GM19023 (cell line): ENCODE measurements around the gene RPS6KL1.
A peak's percentile ranks its signal among the peaks of the same experiment; 100 is the strongest.

ENCODE experiments used
- ATAC-seq: cut with Tn5 transposase; IDR thresholded peaks from one replicate; pipeline ENCODE4 v1.9.1; 2021; ENCODE audit warnings: mild to moderate bottlenecking, moderate library complexity; ENCODE audit not compliant: unreplicated experiment

Gene RPS6KL1, protein sequence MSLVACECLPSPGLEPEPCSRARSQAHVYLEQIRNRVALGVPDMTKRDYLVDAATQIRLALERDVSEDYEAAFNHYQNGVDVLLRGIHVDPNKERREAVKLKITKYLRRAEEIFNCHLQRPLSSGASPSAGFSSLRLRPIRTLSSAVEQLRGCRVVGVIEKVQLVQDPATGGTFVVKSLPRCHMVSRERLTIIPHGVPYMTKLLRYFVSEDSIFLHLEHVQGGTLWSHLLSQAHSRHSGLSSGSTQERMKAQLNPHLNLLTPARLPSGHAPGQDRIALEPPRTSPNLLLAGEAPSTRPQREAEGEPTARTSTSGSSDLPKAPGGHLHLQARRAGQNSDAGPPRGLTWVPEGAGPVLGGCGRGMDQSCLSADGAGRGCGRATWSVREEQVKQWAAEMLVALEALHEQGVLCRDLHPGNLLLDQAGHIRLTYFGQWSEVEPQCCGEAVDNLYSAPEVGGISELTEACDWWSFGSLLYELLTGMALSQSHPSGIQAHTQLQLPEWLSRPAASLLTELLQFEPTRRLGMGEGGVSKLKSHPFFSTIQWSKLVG

DNA sequence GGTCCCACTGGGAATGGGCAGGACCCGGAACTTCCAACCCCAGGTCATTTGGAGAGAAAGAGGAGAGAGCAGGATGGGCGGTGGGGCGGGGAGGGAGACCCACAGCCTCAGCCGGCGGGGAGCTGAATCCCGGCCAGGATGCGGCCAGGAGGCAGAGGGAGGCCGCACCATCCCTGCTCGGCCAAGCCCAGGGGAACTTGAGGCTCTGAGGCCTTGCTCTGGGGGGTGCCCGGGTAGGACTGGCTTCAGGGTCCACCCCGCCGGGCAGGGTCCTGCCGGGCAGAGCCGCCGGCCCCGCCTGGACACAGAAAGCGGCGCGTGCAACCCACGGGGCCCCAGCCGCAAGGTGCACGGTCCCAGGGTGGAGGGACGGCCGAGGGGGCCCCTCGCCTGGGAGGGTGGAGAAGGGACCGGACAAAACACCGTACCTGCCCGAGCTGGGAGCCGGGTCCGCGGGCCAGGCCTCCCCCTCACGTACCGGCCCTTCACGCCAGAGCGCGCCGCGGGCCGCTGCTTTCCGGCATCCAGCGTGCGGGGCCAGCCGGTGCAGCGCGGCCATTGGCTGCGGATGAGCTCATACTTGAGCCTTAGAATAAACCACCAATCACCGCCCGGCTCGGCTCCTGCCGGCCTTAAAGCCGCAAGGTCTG lies at the start of gene RPS6KL1:
Gene RPS6KL1, minus strand, starts transcription at position 509 of the 650 bp plus-strand sequence. CDS start 1,719 bp downstream, outside the sequence.
- ATAC-seq = peak; percentile 94

DNA sequence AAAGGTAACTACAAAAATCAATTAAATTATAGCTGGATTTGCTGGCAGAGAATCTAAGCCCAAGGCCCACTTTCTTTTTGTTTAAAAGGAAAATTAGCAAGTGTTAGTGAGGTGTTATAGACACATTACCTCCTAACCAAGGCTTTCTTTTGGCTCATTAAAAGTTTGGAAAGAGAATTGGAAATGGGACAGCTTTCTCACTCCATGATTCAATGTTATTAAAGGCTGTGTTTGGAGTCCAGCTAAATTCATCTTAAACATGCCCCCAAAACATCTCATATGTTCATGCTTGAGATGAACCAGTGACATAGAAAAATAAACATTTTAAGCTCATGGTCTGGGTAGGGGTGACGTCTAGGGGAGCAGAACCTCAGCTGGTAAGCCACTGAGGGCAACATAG lies 45.8 kb upstream of the RPS6KL1 start:
- no peak for ATAC-seq

DNA sequence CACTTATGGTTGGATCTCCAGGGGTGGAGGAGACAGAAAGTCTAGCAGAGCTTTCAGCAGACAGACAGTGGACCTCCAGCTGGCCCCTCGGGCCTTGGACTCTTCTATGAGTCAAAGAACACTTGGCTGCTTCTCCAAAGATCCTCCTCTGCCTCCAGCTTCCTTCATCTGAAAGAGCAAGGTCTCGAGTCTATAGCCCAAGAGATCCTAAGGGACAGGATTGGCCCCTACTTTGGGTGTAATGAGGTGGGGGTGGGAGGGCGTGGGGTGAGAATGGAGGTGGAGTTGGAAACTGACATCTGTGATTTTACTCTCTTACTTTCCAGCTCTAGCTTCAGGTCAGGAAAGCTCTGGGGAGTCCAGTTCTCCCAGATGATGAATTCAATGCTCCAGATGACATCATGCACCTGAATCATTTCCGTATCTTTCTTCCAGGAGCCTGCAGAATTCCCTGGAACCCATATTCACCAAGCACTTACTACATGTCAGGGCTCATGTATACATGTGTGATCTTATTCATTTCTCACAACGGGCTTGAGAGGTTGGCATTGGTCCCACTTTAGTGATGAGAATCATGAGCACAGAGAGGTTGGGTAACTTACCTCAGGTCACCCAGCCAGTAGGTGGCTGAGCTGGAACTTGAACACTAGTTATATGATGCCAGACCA lies 42.6 kb upstream of the RPS6KL1 start:
- no peak for ATAC-seq

DNA sequence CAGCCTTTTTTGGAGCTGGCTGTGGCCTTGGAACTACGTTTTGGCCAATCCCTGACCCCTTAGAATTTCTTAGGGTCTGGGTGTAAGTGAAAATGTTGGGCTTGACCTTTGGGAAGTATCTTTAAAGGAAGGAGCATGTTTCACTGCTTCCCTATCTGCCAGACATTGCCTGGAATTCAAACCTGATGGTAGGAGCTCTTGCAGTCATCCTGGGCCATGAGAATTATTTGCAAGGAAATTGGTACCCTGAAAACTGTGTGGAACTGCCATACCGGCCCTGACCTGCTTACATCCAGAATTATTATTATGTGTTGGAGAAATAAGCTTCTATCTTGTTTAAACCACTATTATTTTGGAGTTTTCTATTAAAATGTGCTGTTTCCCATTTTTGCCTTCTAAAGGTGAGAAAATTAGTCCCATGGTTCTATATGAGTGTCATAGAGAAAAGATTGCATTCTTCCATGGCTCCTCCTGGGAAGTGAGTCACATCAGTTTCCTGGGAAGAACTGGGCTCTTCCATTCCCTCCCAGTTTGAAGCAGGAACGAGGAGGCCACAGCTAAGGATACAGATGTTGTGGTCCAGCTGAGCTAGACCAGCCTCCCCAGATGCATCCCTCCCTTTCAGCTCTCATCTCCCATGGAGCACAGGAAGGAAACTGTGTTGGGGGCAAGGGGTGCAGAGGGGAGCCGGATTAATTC lies 41.9 kb upstream of the RPS6KL1 start:
- no peak for ATAC-seq

DNA sequence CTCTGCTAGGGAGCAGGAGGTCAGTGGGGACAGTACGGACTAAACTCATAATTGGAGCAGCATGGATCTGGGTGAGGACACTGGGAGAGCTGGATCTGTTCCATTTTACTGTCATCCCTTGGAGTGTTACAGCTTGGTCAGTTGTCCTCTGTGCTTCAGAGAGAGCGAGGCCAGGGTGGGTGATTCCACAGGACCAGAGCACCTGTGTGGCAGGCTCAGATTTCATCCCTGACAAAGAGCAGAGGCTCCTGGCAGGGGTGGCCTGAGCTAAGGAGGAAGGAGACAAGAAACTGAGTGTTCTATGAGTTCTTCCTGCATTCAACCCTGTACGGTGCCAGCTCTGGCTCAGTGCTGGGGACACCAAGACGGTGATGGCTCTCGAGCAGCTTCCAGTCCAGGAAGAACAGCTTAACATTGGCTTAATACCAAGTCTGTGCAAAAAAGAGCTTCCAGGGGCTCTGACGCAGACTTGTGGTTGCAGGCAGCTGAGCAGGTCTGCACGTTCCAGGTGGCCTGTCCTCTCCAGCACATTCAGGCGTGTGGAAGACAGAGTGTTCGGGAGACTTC lies 40.7 kb upstream of the RPS6KL1 start:
- ATAC-seq = no peak

DNA sequence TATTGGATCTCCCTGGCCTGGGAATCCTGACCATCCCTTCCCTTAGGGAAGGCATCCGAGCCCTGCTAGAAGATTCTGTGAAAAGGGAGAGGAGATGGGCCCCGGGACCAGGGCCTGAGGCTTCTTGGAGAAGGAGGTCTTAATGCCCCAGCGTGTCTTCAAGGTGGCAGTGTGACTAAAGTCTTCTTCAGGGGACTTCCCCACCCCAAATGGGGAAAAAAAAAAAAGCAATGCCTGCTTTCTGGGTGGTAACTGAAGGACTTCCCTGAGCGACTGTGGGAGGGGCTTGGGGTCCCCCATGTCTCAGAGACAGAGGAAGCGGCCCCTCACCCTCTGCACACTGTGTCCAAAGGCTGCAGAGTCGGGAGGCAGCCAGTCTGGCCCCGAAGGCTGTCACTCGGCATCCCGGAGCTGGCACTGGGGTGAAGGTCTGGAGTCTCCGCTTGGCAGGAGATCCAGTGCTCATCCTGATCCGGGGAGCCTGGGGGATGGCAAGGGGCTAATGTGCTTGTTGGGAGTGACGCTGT lies 40.2 kb upstream of the RPS6KL1 start:
- ATAC-seq = no peak

DNA sequence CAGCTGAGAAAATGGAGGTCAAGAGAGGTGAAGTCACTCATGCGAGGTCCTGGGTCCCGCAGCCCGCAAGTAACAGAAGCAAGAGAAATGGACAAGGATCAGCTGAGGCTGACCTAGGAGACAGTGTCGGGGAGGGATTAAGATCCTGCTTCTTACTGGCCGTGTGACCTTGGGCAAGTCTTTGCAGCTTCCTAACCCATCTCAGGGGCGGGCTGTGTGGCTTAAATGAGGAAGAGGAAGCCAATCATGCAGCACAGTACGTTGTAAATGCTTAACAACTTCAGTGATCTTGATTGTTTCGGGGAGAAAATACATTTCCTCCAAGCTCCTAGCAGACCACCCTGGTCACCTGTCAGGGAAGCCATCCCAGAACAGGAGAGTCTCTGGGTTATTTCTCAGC lies 39.4 kb upstream of the RPS6KL1 start:
- ATAC-seq = no peak

DNA sequence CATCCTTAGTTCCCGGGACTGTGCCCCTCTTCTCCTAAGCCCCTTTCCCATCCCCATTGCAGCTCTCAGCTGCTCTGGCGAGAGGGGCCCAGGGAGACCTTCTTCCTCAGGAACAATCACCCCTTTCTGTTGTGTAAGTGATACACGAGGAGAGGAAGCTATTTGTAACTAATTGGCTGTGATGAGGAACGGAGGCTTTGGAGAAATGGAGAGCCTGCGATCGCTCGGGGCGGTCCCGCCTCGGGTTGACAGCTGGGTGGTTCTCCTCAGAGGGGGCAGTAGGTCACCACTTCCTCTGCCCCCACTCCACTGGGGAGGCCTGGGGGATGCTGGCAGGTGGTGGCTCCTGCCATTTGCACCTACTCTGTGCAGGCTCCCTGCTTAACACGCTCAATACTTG lies 39.0 kb upstream of the RPS6KL1 start:
- ATAC-seq = no peak

DNA sequence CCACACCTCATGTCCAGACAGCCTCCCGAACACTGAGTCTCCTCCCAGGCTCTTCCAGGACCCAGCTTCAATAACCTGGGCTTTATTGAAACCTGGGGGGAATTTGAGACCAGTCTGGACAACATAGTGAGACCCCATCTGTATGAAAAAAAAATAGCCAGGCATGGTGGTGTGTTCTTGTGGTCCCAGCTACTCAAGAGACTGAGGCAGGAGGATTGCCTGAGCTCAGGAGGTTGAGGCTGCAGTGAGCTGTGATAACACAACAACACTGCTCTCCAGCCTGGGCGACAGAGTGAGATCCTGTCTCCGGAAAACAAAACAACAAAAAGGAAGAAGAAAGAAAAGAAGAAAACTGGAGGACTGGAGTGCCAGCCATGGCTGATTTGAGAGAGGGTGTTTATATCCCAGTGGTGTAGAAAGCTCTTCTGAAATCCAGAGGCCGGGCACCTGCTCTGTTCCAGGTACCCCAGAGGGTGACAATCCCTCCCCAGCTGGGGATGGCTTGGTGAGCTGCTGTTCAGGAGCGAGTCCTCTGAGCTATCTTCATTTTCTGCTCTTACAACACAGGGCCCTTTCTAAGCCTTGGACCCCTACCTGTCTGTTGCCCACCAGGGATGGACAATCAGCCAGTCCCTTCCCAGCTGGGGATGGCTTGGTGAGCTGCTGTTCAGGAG lies 38.3 kb upstream of the RPS6KL1 start:
- no peak for ATAC-seq

DNA sequence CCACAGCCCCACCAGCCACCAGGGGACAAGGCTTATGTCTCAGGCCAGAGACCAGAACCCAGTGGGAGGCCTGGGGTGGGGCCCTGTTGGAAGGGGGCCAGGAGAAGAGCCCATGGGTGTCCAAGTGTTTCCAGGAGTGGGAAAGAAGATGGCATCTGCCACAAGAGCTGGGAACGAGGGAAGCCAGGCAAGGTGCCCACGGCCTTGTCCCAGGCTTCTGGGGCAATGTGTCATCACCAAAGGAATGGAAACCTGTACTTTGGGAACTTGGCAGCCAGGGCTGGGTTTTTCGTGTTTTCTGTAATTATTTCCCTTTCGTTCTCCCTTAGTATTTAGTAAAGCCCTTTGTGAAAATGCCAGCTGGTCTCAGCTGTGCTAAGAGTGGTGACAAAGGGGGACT lies 37.7 kb upstream of the RPS6KL1 start:
- no peak for ATAC-seq

DNA sequence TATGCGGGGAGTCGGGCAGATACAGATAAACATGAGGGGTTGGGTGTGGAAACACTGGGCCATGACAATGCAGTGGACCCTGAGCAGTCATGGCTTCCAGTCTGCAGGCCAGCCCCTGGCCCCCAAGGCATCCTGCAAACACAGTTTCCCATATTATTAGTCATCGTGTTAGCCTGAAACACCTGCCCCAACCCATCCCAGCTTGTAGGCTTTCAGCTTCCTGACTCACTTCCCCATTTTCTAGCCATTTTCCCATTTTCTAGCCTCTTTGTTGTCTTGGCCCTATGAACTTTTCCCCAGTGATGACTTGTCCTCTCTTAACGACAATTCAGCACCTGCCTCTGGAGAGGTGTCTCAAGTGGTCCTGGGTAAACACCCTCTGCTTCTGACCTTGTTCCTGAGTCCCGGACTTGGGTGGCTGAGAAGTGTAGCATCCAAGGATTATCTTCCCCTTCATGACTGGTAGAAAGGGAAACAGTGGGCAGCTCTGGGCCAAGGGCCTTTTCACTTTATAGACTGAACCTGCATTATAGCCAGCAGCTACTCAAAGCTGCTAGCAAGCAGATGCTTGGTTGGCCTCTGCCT lies 36.6 kb upstream of the RPS6KL1 start:
- ATAC-seq = no peak

DNA sequence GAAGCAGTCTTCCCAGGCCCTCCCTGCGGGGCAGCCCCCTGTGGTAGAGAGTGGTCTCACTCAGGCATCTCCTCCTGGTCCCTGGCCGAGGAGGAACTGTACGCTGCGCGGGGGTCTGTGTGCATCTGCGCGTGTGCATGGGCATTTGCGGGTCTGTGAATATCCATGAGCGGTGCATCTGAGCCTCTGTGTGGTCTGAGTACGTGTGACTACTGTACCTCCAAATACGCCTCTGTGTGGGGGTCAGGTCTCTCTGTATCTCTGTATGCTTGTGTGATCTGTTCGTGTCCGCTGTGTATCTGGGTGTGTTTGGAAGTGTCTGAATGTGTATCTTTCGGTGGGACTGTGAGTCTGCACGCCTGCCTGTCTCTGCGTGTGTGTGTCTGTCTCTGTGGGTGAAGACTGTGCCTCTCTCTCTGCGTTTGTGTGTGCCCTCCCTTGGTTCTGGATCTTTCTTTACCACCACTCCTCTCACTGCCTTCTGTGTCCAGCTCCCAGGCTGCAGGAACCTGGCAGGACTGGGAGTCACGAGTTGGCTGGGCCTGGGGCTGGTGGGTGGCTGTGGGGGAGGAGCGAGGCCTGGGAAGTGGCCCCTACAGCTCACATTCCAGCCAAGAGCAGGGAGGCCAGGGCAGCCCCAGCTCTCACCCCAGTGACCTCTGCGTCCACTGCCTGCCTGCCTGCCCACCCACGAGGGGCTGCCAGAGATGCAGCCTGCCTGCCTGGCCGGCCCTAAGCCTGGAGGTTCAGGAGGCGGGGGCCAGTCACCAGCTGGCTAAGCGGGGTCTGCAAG lies 33.4 kb upstream of the RPS6KL1 start:
- ATAC-seq = no peak

DNA sequence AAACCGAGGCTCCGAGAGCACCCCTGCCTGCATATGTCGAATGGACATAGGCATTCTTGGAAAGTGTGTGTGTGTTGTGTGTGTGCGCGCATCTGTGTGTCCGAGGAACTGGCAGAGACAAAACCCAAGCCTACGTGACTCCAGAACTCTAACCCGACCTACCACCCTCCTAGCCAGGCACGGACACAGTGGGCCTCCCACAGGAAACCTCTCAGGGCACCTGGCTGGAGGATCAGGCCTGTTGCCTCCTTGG lies 32.9 kb upstream of the RPS6KL1 start:
- no peak for ATAC-seq

DNA sequence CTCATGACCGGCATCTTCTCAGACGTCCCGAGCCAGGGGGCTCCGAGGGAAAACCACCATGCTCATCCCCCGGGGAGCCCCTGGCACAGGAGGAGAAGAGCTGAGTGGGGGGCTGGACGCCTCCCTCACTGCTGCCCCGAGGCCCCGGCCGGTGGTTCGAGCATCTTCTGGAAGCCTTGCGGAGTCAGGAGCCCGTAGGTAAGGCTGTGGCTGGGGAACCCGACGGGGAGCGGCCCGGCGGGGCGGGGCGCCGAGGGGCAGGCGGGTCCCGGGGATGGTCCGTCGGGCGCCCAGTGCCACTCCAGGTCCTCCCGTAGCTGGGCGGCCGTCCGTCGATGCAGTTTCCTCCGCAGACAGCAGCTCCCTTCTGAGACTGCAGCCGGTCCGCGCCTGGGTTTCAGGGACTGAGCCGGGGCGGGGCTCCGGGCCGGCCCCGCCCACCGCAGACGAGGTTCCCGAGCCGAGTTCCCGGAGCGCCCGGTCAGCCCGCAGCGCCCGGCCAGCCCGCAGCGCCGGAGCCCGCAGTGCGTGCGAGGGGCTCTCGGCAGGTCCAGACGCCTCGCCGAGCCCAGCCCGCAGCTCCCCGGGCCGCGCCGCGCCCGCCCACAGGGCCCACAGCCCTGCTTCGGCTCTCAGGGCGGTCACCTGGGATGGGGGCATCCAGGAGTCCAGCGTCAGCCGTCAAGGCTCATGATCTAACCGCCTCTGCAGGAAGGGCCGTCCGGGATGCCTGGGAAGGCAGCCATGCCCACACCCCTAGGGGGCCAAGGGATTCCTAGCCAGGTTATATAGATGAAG lies 32.4 kb upstream of the RPS6KL1 start, which contains the start of gene PGF:
Gene PGF, minus strand, starts transcription at position 369 of the 798 bp plus-strand sequence. Its CDS starts 355 bp downstream, at position 14.
- no peak for ATAC-seq

DNA sequence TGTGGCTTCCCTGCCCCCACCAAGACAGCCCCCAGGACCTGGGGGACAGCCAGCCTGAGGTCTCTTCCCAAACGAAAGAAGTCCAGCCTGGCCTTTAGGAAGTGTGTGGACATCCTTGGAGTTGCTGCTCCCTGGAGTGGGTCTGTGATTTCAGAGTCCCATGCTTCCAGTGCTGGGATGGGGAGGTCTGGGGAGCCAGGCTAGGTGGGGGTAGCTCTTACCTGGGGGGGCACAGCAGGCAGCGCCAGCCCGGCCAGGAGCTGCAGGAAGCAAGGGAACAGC lies 31.8 kb upstream of the RPS6KL1 start:
- ATAC-seq = no peak

DNA sequence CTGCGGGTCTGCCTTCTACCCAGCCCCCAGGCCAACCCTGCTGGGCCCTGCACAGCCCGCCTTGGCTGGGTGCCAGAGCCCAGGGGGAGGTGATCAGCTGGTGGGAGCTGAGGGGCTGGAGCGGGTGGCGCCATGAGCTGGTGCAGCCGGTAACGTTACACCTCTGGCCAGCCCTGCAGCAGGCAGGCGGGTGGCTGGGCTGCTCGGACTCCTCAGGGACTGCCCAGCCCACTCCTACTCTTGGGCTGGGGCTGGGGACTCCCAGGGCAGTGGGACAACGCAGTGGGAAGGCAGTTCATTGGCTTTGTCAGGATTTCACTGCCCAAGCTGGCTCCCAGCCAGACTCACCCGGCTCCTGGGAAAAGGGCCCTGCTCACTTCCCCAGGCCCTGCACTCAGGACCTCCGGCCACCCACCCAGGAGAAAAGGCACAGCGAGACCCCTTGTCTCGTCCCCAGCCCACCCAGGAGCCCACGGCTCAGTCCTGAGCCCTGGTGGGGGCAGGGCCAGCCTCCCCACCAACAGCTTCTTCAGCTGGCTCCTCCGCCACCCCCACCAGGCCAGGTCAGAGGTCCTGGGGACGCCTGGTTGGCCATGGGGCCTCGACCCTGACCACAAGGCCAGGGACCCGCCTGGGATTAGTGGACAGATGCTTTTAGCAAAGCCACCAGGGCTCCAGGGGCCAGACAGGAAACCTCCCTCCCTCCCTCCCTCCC lies 31.3 kb upstream of the RPS6KL1 start:
- ATAC-seq = no peak

DNA sequence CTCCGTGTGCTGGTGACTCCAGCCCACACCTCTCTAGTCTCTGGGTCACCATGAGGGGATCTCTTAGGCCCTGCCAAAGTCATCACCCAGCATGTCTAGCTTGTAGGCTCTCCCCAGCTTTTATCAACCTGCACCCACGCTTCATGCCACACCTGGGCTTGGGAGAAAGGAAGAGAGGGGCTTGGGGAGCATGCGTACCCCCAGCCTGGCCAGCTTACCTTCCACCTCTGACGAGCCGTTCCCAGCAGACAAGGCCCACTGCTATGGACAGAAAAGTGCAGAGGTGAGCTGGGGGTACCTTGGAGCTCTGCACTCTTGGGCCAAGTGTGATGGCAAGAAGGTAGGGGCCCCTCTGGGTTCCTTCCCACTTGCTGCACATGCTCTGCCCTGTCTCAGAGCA lies 30.6 kb upstream of the RPS6KL1 start:
- no peak for ATAC-seq
